Activated T-helper 1 cell treated with Interleukin-2 at 50 U/mL for 16 hours (primary cell): ENCODE measurements around the gene PRSS36.
"Not testable (repeated sequence)": the region's sequence is repeated elsewhere in the genome, so short reads cannot be mapped to it uniquely, and the experiment has no call there.

ENCODE experiments used
- DNase-seq: peaks from one replicate; pipeline ENCODE4 v3.0.0-alpha.2; 2020; ENCODE audit warnings: low read depth

PRSS36 gene

DNA sequence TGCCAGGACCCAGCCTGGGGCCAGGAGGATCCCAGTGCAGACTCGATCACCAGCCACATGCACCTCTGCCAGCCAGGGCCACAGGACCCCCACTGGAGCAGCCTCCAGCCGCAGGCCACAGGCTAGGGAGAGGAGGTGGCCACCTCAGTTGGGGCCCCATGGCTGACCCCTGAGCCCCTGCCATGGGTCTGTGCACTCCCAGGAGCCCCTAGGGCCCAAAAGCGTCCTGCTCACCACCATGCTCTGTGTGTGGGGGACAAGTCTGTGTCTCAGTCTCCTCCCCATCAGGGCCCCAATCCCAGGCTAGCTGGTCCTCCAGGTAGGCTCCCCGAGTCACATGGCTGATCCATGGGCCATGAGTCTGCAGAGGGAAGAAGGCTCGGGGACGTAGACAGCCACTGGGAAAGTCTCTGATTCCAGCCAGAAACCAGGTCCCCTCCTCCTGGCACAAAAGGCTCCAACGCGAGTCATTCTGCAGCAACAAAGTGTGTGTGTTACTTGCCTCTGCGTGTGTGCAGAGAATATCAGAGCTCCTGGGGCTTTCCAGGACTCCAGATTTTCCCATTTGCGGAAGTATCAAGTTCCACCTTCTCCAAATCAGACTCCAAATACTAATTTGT, 8.3 kb downstream of the PRSS36 start:
- no peak for DNase-seq

DNA sequence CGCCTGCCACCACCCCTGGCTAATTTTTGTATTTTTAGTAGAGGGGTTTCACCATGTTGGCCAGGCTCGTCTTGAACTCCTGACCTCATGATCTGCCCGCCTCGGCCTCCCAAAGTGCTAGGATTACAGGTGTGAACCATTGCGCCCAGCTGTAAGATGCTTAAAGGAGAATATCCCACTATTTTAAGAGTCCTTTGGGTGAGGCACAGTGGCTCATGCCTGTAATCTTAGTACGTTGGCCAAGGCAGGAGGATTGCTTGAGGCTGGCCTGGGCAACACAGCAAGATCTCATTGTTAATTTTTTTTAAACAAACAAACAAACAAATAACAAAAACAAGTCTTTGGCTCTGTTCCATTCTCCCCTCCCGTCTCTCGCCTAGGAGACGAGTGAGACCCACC, 8.8 kb downstream of the PRSS36 start:
- not testable (repeated sequence) for DNase-seq

DNA sequence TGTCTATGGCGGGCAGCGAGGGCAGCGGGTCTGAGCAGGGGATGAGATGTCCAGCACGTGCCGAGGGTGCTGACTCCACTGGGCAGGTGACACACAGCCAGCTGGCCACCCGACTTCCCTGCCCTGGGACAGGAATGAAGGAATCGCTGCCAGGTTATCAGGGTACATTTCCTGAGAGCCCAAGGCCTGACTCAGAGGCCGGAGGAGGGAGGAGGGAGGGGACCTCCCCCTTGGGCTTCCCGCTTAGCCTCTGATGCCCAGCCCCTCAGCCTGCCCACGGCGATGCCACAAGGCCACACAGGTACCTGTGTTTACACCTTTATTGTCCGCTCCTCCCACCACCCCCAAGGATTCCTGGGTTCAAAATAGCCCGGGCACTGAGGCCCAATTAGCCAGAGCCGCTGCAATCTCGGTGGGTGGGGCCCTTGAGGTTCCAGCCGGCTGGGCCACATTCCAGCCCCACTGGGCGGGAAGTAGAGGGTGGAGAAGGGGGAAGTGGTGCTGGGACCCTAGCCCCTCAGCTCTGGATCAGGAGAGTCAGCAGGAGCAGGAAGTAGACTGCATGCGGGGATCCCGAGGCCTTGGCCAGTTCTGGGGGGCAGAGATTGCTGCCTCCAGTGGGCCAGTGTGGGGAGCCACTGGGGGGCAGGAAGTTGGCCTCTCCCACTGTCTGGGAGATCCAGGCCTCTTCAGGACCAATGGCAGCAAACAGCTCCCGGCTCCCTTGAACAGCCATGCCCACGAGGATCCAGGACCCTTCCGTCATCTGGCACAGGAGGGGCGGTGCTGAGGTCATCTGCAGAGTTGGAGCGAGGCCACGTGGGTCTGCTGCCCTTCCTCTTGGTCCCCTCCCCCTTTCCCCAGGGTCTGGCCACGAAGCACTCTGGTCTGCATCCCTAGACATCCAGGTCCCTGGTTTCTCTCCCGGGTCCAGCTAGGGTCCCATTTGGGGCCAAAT, 11.0 kb downstream of the PRSS36 start:
- DNase-seq = no peak

DNA sequence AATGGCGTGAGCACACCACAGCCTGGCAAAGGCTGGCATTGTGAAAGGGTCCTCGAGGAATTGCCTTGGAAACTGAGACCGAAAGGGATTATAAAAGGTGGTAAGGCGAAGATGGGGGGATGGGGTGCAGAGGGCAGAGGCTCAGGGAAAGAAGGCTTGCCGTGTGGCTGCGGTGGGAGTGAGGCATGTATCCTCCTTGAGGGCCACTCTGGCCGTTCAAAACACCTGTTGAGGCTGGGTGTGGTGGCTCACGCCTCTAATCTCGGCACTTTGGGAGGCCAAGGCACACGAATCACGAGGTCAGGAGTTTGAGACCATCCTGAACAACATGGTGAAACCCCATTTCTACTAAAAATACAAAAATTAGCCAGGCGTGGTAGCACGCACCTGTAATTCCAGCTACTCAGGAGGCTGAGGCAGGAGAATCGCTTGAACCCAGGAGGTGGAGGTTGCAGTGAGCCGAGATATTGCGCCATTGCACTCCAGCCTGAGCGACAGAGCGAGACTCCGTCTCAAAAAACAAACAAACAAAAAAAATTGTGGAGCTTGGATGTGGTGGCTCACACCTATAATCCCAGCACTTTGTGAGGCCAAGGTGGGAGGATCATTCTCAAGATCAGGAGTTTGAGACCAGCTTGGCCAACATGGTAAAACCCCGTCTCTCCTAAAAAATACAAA, 12.9 kb downstream of the PRSS36 start:
- DNase-seq = not testable (repeated sequence)

GRCh38 chr16:31136287-31136662, 13.6 kb downstream of the PRSS36 start:
- DNase-seq = no peak

DNA sequence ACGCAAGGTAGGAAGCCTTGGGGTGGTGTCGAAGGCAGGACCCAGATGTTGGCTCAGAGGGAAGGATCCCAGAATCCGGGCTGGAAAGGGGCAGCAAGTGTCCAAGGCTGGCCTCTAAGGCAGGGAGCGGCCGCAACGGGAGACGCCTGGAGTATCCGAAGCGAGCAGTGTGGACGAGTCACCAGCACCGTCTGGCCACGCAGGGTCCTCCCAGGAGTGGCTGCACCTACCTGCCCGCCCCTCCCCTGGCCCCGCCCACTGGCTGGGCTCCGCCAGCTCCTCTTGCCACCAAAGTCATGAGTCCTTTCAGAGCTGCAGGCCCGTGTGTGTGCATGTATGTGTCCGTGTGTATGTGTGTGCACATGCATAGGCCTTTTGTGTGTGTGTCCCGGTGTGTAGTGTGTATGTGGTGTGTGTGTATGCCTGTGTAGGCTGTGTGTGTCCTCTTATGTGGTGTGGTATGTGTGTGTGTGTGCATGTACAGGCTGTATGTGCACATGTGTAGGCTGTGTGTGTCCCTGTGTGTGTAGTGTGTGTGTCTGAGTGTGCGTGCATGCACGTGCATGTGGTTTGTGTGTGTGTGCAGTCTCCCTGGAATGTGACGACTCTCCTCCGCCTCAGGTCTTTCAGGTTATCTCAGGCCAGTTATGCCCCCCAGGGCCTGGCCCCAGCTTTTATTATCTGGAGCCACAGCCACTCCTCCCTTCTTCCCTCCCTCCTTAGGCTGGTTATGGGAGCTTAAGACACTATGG, 14.2 kb downstream of the PRSS36 start, which contains the start of gene PRSS8:
Gene PRSS8, minus strand, starts transcription at position 193 of the 752 bp plus-strand sequence. CDS start 229 bp downstream, outside the sequence.
- DNase-seq = no peak

GRCh38 chr16:31134625-31135534, 15.0 kb downstream of the PRSS36 start:
- no peak for DNase-seq

DNA sequence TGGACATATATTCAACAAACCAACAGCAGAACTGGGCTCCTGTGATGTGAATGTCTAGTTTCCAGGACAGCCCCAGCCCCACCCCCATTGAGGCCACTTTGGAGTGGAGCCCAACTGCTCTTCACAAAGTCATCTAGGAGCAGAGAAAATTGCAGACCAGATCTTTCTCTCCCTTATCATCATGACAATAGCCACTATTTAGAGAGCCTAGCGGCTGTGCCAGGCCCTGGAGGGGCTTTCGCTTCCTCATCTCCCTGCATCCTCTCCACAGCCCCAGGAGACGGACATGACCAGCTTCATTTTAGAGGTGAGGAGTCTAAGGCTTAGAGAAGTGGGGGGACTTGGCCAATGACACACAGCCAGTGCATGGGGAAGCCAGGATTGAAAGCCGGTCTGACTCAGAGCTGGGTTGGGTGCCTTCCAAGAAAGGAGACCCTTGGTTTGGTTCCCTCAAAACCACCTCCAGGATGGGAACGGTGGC, 15.7 kb downstream of the PRSS36 start:
- no peak for DNase-seq

DNA sequence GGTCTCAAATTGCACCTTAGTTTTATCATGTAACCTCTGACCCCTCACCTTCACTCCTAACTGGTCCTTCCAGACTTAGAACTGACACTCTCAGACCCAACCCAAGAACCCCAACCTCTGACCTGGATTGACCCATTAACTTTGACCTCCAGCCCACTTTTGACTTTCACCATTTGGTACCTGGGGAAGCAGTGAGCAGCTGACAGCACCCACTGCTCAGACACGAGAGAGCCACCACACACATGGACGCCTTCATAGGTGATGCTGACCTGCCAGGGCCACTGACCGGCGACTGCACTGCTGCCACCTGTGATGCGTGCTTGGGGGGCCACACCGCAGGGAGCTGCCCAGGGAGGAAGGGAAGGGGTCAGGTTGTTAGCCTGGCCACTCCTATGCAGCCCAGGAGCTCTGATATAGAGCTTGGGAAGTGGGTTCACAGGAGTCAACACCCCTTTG, 16.8 kb downstream of the PRSS36 start:
- DNase-seq = no peak

DNA sequence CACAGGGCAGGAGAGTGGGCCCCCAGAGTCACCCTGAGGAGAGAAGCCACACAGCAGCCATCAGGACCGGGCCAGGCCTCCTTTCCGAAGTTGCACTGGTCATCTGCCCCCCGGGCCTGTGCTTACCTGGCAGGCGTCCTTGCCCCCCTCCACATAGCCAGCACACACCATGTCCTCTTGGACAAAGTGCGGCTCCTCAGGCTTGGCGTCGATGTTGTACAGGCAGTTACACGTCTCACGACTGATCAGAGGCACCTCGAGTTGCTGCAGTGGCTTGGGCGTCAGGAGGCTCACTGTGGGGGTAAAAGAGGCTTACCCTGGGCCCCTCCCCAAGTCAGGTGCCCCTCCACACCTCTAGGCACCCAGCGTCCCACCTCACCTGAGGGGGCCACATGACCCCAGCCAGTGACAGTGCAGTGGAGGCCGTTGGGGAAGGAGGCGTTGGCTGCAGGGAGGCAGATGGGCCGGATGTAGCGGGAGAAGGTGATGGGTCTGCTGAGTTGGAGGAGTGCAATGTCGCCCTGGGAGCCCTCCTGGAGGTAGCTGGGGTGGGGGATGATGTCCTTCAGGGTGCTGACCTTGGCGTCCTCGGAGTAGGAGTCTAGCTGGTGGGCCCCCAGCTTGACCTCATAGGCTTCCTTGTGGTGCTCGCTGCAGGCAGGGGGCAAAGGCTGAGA, 17.4 kb downstream of the PRSS36 start:
- no peak for DNase-seq

GRCh38 chr16:31131841-31132271, 18.0 kb downstream of the PRSS36 start:
- no peak for DNase-seq

- no peak for DNase-seq
Observed at GRCh38 chr16:31131416-31131815, 18.4 kb downstream of the PRSS36 start.

DNA sequence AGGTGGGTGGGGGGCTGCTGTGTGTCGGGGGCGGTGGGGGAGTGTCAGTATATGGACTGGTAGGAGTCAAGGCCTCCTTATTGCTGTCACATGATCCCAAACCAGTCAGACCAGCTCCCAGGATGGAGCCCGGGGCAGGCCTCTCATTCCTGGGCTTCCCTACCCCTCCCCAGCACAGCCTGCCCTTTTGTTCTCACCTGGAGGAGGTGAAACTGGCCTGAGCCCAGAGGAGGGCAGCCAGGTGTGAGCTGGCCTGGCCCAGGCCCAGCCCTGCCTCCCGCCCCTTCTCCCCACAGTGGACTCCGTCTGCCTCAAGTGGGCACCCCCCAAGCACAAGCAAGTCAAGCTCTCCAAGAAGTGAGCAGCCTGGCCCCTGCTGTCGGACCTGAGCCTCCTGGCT, 19.0 kb downstream of the PRSS36 start:
- DNase-seq = no peak

- no peak for DNase-seq
Observed at GRCh38 chr16:31130336-31130891, 19.5 kb downstream of the PRSS36 start.

GRCh38 chr16:31129568-31130335, 20.1 kb downstream of the PRSS36 start:
- DNase-seq = no peak

- DNase-seq = no peak
Observed at GRCh38 chr16:31128711-31129567, 20.9 kb downstream of the PRSS36 start.

- DNase-seq = no peak
Observed at GRCh38 chr16:31127182-31127581, 22.7 kb downstream of the PRSS36 start.

DNA sequence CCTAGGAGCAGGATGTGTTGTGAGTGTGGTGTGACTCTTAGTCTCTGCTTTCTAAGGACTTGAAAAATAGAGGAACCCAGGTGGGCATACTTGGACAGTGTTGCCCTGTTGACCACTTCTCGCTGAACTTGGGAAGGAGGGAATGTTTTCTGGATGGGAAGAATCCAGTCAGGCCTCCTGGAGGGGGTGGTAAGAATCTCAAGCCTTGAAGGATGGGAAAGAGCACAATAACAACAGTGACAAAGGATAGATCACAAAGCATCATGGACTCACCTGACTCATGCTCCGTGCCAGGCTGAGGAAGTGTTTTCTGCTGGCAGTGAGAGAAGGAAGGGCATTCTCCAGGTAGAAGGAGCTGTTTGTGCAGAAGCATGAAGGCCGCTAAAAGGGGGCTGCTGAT, 24.0 kb downstream of the PRSS36 start:
- no peak for DNase-seq
